AG04449 (cell line): ENCODE data around the gene TET3.

Experiments
- CTCF ChIA-PET: fragments of 350-600 bp; formaldehyde crosslinking; extraction: SDS; loops from one replicate; lab custom pipeline; 2021; ENCODE audit warnings: antibody characterized with exemption; lab: Yijun Ruan, JAX
- POLR2A ChIA-PET: fragments of 400-600, 350-600 bp; formaldehyde crosslinking; extraction: SDS; loops from one replicate; lab custom pipeline; 2020; ENCODE audit warnings: antibody characterized with exemption, inconsistent platforms; lab: Yijun Ruan, JAX
- DNase-seq: peaks from one replicate; pipeline ENCODE4 v3.0.0-alpha.2; 2010; ENCODE audit warnings: low read depth, low spot score
- H3K4me3 ChIP-seq: 2 replicates; pipeline ENCODE4 v1.5.1; 2011; ENCODE audit warnings: low read depth, mild to moderate bottlenecking, control low read depth, low read length
- TF ChIP-seq, protein P1 (sequence below): IDR thresholded peaks from one replicate; pipeline ENCODE4 v1.5.1; 2011; ENCODE audit warnings: mild to moderate bottlenecking, moderate library complexity, low read length, control low read depth, inconsistent platforms; ENCODE audit not compliant: insufficient read depth; ENCODE audit errors: missing control alignments

TET3 gene

DNA sequence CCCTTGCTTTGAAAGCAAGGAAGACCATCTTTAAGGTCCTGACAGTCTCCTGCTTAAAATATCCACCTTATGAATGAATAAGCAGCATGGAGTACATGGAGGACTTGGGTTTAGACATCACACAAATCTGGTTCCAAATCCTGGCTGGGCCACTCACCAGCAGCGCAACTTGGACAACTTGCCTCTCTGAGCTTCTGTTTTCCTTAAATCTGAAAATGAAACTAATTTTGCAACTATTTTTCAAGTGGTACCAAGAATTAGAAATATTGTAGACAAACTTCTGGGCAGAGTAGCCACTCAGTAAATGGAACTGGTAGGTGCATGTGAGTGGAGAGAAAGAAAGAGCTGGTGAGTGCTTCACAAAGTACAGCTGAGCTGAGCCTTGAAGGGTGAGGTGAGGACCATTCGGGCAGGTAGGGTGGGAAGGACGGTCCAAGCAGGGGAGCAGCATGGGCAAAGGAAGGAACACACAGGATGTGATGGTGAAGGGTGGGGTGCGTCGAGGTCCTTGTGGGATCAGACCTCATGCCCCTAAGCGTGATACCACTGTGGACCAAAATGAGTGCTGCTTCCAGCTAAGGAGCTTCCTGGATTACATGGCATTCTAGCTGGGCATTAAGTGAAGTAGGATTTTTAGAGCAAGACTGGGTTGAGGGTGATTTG lies 14.4 kb upstream of the TET3 start:
- no peak for DNase-seq
- TF ChIP-seq, protein P1, sequence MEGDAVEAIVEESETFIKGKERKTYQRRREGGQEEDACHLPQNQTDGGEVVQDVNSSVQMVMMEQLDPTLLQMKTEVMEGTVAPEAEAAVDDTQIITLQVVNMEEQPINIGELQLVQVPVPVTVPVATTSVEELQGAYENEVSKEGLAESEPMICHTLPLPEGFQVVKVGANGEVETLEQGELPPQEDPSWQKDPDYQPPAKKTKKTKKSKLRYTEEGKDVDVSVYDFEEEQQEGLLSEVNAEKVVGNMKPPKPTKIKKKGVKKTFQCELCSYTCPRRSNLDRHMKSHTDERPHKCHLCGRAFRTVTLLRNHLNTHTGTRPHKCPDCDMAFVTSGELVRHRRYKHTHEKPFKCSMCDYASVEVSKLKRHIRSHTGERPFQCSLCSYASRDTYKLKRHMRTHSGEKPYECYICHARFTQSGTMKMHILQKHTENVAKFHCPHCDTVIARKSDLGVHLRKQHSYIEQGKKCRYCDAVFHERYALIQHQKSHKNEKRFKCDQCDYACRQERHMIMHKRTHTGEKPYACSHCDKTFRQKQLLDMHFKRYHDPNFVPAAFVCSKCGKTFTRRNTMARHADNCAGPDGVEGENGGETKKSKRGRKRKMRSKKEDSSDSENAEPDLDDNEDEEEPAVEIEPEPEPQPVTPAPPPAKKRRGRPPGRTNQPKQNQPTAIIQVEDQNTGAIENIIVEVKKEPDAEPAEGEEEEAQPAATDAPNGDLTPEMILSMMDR = no peak
- CTCF ChIA-PET = interaction anchor here (1.4 to 1.8 kb wide), 2 partner anchors 12 to 18 kb away, joined by 3 to 4 read pairs; no protein-coding TSS in a partner anchor
- POLR2A ChIA-PET = no interaction called here
- H3K4me3 ChIP-seq = no peak overlapping the region

GRCh38 chr2:73970850-73971471 lies 13.7 kb upstream of the TET3 start:
- TF ChIP-seq, protein P1 = no peak
- ChIA-PET CTCF (interaction anchor here (1.4 kb wide), 1 partner anchor 17 kb away, joined by 3 read pairs; no protein-coding TSS in a partner anchor), POLR2A (no interaction called here)
- no peak overlapping the region for H3K4me3 ChIP-seq
- no peak for DNase-seq

GRCh38 chr2:73971722-73972121 lies 13.0 kb upstream of the TET3 start:
- no peak overlapping the region for H3K4me3 ChIP-seq
- TF ChIP-seq, protein P1 = no peak
- POLR2A ChIA-PET = no interaction called here
- CTCF ChIA-PET = interaction anchor here (1.4 kb wide), 1 partner anchor 16 kb away, joined by 3 read pairs; no protein-coding TSS in a partner anchor
- no peak for DNase-seq

- CTCF ChIA-PET = no interaction called here
- TF ChIP-seq, protein P1 = no peak
- no peak overlapping the region for H3K4me3 ChIP-seq
- no peak for DNase-seq
- POLR2A ChIA-PET = no interaction called here
These were observed 11.9 kb upstream of the TET3 start for GRCh38 chr2:73972846-73973245.

GRCh38 chr2:73975731-73976130 lies 9.0 kb upstream of the TET3 start:
- no peak overlapping the region for H3K4me3 ChIP-seq
- no peak for DNase-seq
- POLR2A ChIA-PET = interaction anchor here (0.6 kb wide), 1 partner anchor 24 kb away, joined by 4 read pairs; no protein-coding TSS in a partner anchor
- CTCF ChIA-PET = interaction anchor here (1.4 kb wide), 1 partner anchor 21 kb away, joined by 3 read pairs; no protein-coding TSS in a partner anchor
- TF ChIP-seq, protein P1 = no peak

- no peak overlapping the region for H3K4me3 ChIP-seq
- TF ChIP-seq, protein P1 = no peak
- ChIA-PET CTCF (no interaction called here), POLR2A (no interaction called here)
- DNase-seq = no peak
These were observed 7.9 kb upstream of the TET3 start for GRCh38 chr2:73976803-73977202.
